ACHN (cell line): ENCODE measurements around the gene WSCD1.

Experiments
- DNase-seq: peaks from one replicate; pipeline ENCODE4 v3.0.0-alpha.2; 2015
- in situ Hi-C: cut with HindIII; loops from 2 replicates; pipeline ENCODE4 v1.10.0; 2017; ENCODE audit warnings: low sequenced_read_pairs, low pct_ligation_motif_present, low pct_unique_long_range_greater_than_20kb

Gene WSCD1

GRCh38 chr17:6098823-6099180, 28.6 kb downstream of the WSCD1 start:
- in situ Hi-C loops = no loop called here
- no peak for DNase-seq

- no peak for DNase-seq
- in situ Hi-C loops = no loop called here
Measured at GRCh38 chr17:6099492-6099891, 29.3 kb downstream of the WSCD1 start.

- in situ Hi-C loops = no loop called here
- no peak for DNase-seq
Measured at GRCh38 chr17:6100146-6100545, 30.0 kb downstream of the WSCD1 start.

GRCh38 chr17:6100891-6101500, 30.8 kb downstream of the WSCD1 start:
- DNase-seq = no peak
- in situ Hi-C loops = no loop called here

GRCh38 chr17:6101706-6102105, 31.5 kb downstream of the WSCD1 start:
- in situ Hi-C loops = no loop called here
- DNase-seq = no peak

GRCh38 chr17:6102615-6103014, 32.4 kb downstream of the WSCD1 start:
- no peak for DNase-seq
- in situ Hi-C loops = no loop called here

GRCh38 chr17:6104956-6105648, 34.9 kb downstream of the WSCD1 start:
- in situ Hi-C loops = no loop called here
- DNase-seq = no peak

- in situ Hi-C loops = no loop called here
- no peak for DNase-seq
Measured at GRCh38 chr17:6105649-6106007, 35.4 kb downstream of the WSCD1 start.

- in situ Hi-C loops = no loop called here
- no peak for DNase-seq
Measured at GRCh38 chr17:6106212-6106611, 36.0 kb downstream of the WSCD1 start.

- in situ Hi-C loops = no loop called here
- DNase-seq = no peak
Measured at GRCh38 chr17:6107791-6108190, 37.6 kb downstream of the WSCD1 start.

GRCh38 chr17:6108382-6108781, 38.2 kb downstream of the WSCD1 start:
- in situ Hi-C loops = no loop called here
- DNase-seq = no peak

- DNase-seq = no peak
- in situ Hi-C loops = no loop called here
Measured at GRCh38 chr17:6108987-6109386, 38.8 kb downstream of the WSCD1 start.

- DNase-seq = no peak
- in situ Hi-C loops = no loop called here
Measured at GRCh38 chr17:6109536-6109935, 39.4 kb downstream of the WSCD1 start.

- DNase-seq = no peak
- in situ Hi-C loops = no loop called here
Measured at GRCh38 chr17:6110088-6110487, 39.9 kb downstream of the WSCD1 start.

- in situ Hi-C loops = no loop called here
- DNase-seq = peak; percentile 56
Measured at GRCh38 chr17:6110592-6110991, 40.4 kb downstream of the WSCD1 start.

GRCh38 chr17:6120351-6120750, 50.2 kb downstream of the WSCD1 start:
- DNase-seq = no peak
- in situ Hi-C loops = no loop called here

GRCh38 chr17:6124856-6125255, 54.7 kb downstream of the WSCD1 start:
- in situ Hi-C loops = no loop called here
- no peak for DNase-seq

- in situ Hi-C loops = no loop called here
- DNase-seq = no peak
Measured at GRCh38 chr17:6126768-6127167, 56.6 kb downstream of the WSCD1 start.

GRCh38 chr17:6134721-6135120, 64.5 kb downstream of the WSCD1 start:
- in situ Hi-C loops = no loop called here
- DNase-seq = no peak

GRCh38 chr17:6135236-6135635, 65.1 kb downstream of the WSCD1 start:
- in situ Hi-C loops = no loop called here

GRCh38 chr17:6135996-6136395, 65.8 kb downstream of the WSCD1 start:
- DNase-seq = no peak
- in situ Hi-C loops = no loop called here

More at GRCh38 chr17:6135236-6135635, 65.1 kb downstream of the WSCD1 start:
- no peak for DNase-seq
